Hepatocyte (in vitro differentiated cells): ENCODE measurements around the gene C7orf57. TPM values are rescaled to one million over a fixed set of nuclear protein-coding genes. Genes with fewer than 3 reads are reported as not detected.
A peak's percentile ranks its signal among the peaks of the same experiment; 100 is the strongest.

Experiments
- DNase-seq: peaks from one replicate; pipeline ENCODE4 v3.0.0-alpha.2; 2016; ENCODE audit warnings: low spot score
- H2AFZ ChIP-seq: fragments of 200-600 bp; sonication (generic); 2 replicates; pipeline ENCODE4 v1.6.0; 2016; ENCODE audit warnings: antibody characterized with exemption, mild to moderate bottlenecking
- H3K27ac ChIP-seq: fragments of 200-600 bp; sonication (generic); 2 replicates; pipeline ENCODE4 v1.5.1; 2016; ENCODE audit warnings: mild to moderate bottlenecking
- H3K27me3 ChIP-seq: fragments of 200-600 bp; sonication (generic); 2 replicates; pipeline ENCODE4 v1.6.1; 2016
- H3K36me3 ChIP-seq: fragments of 200-600 bp; sonication (generic); replicated peaks from 2 replicates; pipeline ENCODE4 v1.5.1; 2016; ENCODE audit warnings: low read depth; ENCODE audit not compliant: insufficient read depth
- H3K4me1 ChIP-seq: fragments of 200-600 bp; sonication (generic); 2 replicates; pipeline ENCODE4 v1.5.1; 2016; ENCODE audit warnings: mild to moderate bottlenecking, moderate library complexity; ENCODE audit not compliant: insufficient read depth
- H3K4me2 ChIP-seq: fragments of 200-600 bp; sonication (generic); 2 replicates; pipeline ENCODE4 v1.6.0; 2016
- H3K4me3 ChIP-seq: fragments of 200-600 bp; sonication (generic); 2 replicates; pipeline ENCODE4 v1.5.1; 2016; ENCODE audit warnings: mild to moderate bottlenecking
- H3K79me2 ChIP-seq: fragments of 200-600 bp; sonication (generic); 2 replicates; pipeline ENCODE4 v1.6.0; 2017; ENCODE audit warnings: mild to moderate bottlenecking
- H3K9me2 ChIP-seq: fragments of 200-600 bp; sonication (generic); replicated peaks from 2 replicates; pipeline ENCODE4 v1.6.0; 2017; ENCODE audit warnings: mild to moderate bottlenecking; ENCODE audit not compliant: insufficient read depth
- H3K9me3 ChIP-seq: fragments of 200-600 bp; sonication (generic); 2 replicates; pipeline ENCODE4 v1.5.1; 2016; ENCODE audit warnings: low read depth, mild to moderate bottlenecking
- H4K20me1 ChIP-seq: fragments of 200-600 bp; sonication (generic); 2 replicates; pipeline ENCODE4 v1.6.0; 2016; ENCODE audit warnings: mild to moderate bottlenecking; ENCODE audit not compliant: insufficient read depth, poor library complexity, severe bottlenecking
- CTCF ChIP-seq: fragments of 200-600 bp; sonication (generic); IDR thresholded peaks from 2 replicates; pipeline ENCODE4 v1.5.1; 2016; ENCODE audit warnings: antibody characterized with exemption, mild to moderate bottlenecking; ENCODE audit not compliant: poor library complexity
- EZH2 ChIP-seq: fragments of 200-600 bp; sonication (generic); IDR thresholded peaks from 2 replicates; pipeline ENCODE4 v1.6.1; 2016; ENCODE audit warnings: antibody characterized with exemption, mild to moderate bottlenecking, borderline replicate concordance
- EZH2phosphoT487 ChIP-seq: fragments of 200-600 bp; sonication (generic); IDR thresholded peaks from one replicate; pipeline ENCODE4 v1.6.1; 2018; ENCODE audit warnings: antibody characterized with exemption, mild to moderate bottlenecking, low read depth, moderate library complexity; ENCODE audit not compliant: unreplicated experiment, severe bottlenecking
- WGBS: methylation state at CpG from one replicate; pipeline ENCODE4 v1.1.6; 2016; ENCODE audit warnings: low lambda C conversion rate; ENCODE audit errors: missing lambda C conversion rate; 5-methylcytosine and 5-hydroxymethylcytosine counted together
- polyA plus RNA-seq: library from polyadenylated mRNA; unstranded; fragments of >200 nt; fragmentation: Nextera tagmentation; extraction: Ambion mirVana; gene quantifications from 2 replicates; pipeline ENCODE4 v1.2.1, GENCODE V29; 2016
- total RNA-seq: library from RNA; depleted of rRNA; stranded (reverse); fragments of >200 nt; gene quantifications from 2 replicates; pipeline ENCODE4 v1.2.3, GENCODE V29; 2014

C7orf57 gene
- total and polyA plus RNA-seq, 2 experiments from 2014 or later, result 0.43 TPM; not detected in 1

GRCh38 chr7:48085942-48086341, 50.6 kb downstream of the C7orf57 start:
- no peaks in the 10 kb centered on the region for H3K79me2 ChIP-seq
- no peak overlapping the region for H2AFZ ChIP-seq
- H3K27ac ChIP-seq, result peak overlapping the region; percentile 86
- DNase-seq, result no peak
- H3K36me3 ChIP-seq, result no peaks in the 10 kb centered on the region
- no peaks in the 10 kb centered on the region for H3K9me2 ChIP-seq
- no peaks in the 10 kb centered on the region for H3K27me3 ChIP-seq
- no peak overlapping the region for H3K4me2 ChIP-seq
- no peak overlapping the region for H3K4me3 ChIP-seq
- H3K9me3 ChIP-seq, result no peaks in the 10 kb centered on the region
- H3K4me1 ChIP-seq, result peaks cover 16% of the 10 kb centered on the region
- TF ChIP-seq CTCF (no peak), EZH2 (no peak), EZH2phosphoT487 (no peak)
- no peaks in the 10 kb centered on the region for H4K20me1 ChIP-seq
- WGBS, result 44% methylated on average over 1 of the region's 1 CpG

GRCh38 chr7:48087349-48087748, 52.0 kb downstream of the C7orf57 start:
- WGBS, result 95% methylated on average over 7 of the region's 7 CpGs
- Histone ChIP-seq H3K9me2 (no peaks in the 10 kb centered on the region), H3K4me2 (no peak overlapping the region), H4K20me1 (no peaks in the 10 kb centered on the region), H3K27ac (peak overlapping the region; percentile 97), H3K79me2 (no peaks in the 10 kb centered on the region), H3K4me3 (no peak overlapping the region), H3K4me1 (peaks cover 16% of the 10 kb centered on the region), H2AFZ (no peak overlapping the region), H3K36me3 (no peaks in the 10 kb centered on the region), H3K27me3 (no peaks in the 10 kb centered on the region), H3K9me3 (no peaks in the 10 kb centered on the region)
- no peak for TF ChIP-seq EZH2
- no peak for DNase-seq

GRCh38 chr7:48088559-48089045, 53.3 kb downstream of the C7orf57 start:
- Histone ChIP-seq H3K4me1 (peaks cover 16% of the 10 kb centered on the region), H2AFZ (peak overlapping the region; percentile 7), H3K27ac (peak overlapping the region; percentile 97), H3K27me3 (no peaks in the 10 kb centered on the region), H3K9me2 (no peaks in the 10 kb centered on the region), H3K9me3 (no peaks in the 10 kb centered on the region), H3K4me3 (no peak overlapping the region), H3K4me2 (peak overlapping the region; percentile 94), H3K79me2 (no peaks in the 10 kb centered on the region), H4K20me1 (no peaks in the 10 kb centered on the region), H3K36me3 (no peaks in the 10 kb centered on the region)
- no peak for TF ChIP-seq CTCF
- TF ChIP-seq EZH2phosphoT487, result no peak
- TF ChIP-seq EZH2, result no peak
- under 1% methylated on average over 22 of the region's 25 CpGs for WGBS
- DNase-seq, result peak; percentile 94

- WGBS, result under 1% methylated on average over 61 of the region's 96 CpGs
- TF ChIP-seq CTCF (no peak), EZH2 (no peak), EZH2phosphoT487 (no peak)
- no peaks in the 10 kb centered on the region for H3K79me2 ChIP-seq
- no peaks in the 10 kb centered on the region for H3K27me3 ChIP-seq
- peak; percentile 85 for DNase-seq
- H3K9me2 ChIP-seq, result no peaks in the 10 kb centered on the region
- H3K4me2 ChIP-seq, result peak within 1 kb of the TSS; percentile 94
- H3K9me3 ChIP-seq, result no peaks in the 10 kb centered on the region
- H3K27ac ChIP-seq, result peak within 1 kb of the TSS; percentile 97
- peak within 1 kb of the TSS; percentile 90 for H3K4me3 ChIP-seq
- H2AFZ ChIP-seq, result peak within 1 kb of the TSS; percentile 87
- H4K20me1 ChIP-seq, result no peaks in the 10 kb centered on the region
- H3K4me1 ChIP-seq, result peaks cover 14% of the 10 kb centered on the region
- H3K36me3 ChIP-seq, result no peaks in the 10 kb centered on the region
These were observed 54.0 kb downstream of the C7orf57 start, which contains the start of gene UPP1 for GRCh38 chr7:48089046-48090003. UPP1 (plus strand) TSS chr7:48089265; CDS start chr7:48094784, 5,519 bp downstream.
